Suprapubic skin (tissue), 4 donors: ENCODE results near the gene MMP17.

Experiments
- CTCF ChIP-seq, 2 donors: fragments of 200-600 bp in 1 of 2; fragments of 450-650 bp in 1 of 2; sonication (generic) in 1 of 2; IDR thresholded peaks; one replicate each; pipeline ENCODE4 v1.5.1; 2016 to 2019; ENCODE audit warnings: antibody characterized with exemption in 2 of 2, mild to moderate bottlenecking in 1 of 2, moderate library complexity in 1 of 2
- EP300 ChIP-seq: sonication (generic); formaldehyde crosslinking; IDR thresholded peaks from one replicate; pipeline ENCODE4 v1.6.1; 2017; ENCODE audit warnings: antibody characterized with exemption
- POLR2A ChIP-seq, 2 donors: fragments of 450-650 bp; IDR thresholded peaks; one replicate each; pipeline ENCODE4 v1.6.1; 2017; ENCODE audit warnings: antibody characterized with exemption in 2 of 2, mild to moderate bottlenecking in 2 of 2, moderate library complexity in 2 of 2
- POLR2AphosphoS5 ChIP-seq, 3 donors: sonication (generic); formaldehyde crosslinking; IDR thresholded peaks; one replicate each; pipeline ENCODE4 v1.6.1; 2017; ENCODE audit warnings: antibody characterized with exemption in 3 of 3

- no peak for TF ChIP-seq EP300
- no peak for TF ChIP-seq CTCF (IDR thresholded peaks at IDR 0.05)
- TF ChIP-seq POLR2AphosphoS5 (IDR thresholded peaks at IDR 0.05), result no peak
- no peak for TF ChIP-seq POLR2A (IDR thresholded peaks at IDR 0.05)
These were observed 41.9 kb upstream of the MMP17 start for GRCh38 chr12:131786331-131786730.
